Ramos (cell line): Measurements from ENCODE around the gene CUEDC1.

ENCODE experiments used
- in situ Hi-C: fragments of 300-500 bp; cut with MboI; formaldehyde crosslinking; loops from one replicate; pipeline ENCODE4 v1.14.3; 2022; ENCODE audit warnings: low sequenced_read_pairs; ENCODE audit not compliant: unreplicated experiment

The CUEDC1 gene

DNA sequence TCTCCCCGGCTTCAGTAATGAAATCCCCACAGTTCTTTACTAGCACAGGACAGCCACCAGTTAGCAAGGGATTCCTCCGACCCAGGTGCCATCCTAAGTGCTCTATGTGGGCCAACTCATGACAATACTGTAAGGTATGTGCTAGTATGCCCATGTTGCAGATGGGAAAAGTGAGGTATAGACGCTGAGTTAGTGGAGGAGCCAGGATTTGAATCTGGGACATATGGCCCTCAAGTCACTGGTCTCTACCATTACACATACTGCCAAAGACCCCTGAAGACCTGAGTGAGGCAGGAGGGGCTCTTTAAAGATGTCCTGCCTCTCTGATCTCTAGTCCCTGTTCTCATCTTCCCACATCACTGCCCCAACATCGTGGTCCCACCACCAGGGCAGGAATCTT, 69.2 kb downstream of the CUEDC1 start:
- in situ Hi-C loops, result no loop called here

DNA sequence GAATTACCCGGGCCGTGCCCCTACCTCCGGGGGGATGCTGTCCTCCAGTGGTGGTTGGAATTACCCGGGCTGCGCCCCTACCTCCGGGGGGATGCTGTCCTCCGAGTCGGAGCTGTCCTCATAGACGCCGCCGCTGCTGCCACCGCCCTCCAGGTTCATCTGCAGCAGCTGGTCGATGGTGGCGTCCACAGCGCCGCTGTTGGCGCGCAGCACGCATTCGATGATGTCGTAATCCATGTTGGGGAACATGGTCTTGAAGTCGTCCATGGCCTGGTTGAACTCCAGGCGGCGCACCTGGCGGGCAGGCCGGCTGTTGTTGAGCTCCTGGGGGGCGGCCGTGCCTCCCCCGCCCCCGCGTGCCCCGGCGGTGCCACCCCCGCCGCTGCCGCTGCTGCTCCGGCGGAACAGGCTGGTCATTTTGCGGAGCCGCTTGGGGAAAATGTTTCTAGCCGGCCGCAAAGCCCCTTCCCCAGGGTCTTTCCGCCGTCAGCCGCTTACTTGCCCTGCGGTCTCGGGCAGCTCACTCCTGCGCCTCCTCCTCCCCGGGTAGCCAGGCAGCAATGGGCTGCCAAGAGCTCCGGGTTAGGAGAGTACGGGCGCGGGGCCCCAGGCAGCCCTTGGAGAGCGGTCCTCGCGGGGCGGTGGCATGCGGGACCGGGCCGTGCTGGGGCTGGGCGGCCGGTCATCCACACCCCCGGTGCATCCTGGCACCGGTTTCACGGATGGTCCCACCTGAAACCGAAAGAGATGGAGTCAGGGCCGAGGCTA, 69.9 kb downstream of the CUEDC1 start:
- in situ Hi-C loops, result no loop called here

DNA sequence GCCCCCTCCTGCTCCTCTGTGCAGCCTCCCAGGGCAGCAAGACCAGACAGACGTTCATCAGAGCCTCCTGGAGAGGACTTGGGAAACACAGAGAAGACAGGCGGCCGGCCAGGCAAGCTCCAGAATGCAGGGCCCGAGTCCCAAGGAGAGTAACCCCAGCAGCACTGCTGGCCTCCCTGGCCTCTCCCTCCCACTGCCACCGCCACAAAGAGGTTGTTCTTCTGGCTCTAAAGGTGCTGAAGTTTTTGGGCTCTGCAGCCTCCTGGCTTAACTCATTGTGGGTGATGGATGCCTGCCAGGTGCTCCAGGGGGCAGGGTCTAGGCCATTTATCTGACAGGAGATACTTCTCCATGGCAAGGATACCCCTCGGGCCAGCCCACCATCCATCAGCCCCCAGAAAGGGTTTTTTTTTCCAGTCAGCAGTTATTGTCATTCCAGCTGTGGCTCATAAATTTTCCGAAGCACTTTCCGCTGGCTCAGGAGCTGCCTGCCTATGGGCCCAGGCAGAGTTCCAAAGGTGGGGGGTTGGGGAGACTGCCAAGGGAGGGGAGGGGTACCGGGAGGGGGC, 73.3 kb downstream of the CUEDC1 start:
- in situ Hi-C loops, result no loop called here

DNA sequence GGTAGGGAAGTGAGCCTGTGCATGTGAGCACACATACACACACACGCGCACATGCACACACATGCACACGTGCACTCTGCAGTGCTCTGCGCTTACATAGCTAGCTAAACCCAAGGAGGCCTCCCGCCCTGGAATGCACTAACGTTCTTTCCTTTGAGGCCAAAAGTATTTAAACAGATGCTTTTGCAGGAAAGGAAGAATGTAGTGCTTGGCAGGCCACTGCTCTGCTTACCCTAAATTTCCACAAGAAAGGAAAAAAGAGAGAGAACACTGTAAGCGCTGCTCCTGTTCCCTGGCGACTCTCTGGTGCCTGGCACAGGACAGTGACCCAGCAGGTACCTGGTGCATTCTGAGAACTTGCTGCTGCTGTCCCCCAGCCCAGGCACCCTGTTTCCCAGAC, 74.1 kb downstream of the CUEDC1 start:
- in situ Hi-C loops, result no loop called here

DNA sequence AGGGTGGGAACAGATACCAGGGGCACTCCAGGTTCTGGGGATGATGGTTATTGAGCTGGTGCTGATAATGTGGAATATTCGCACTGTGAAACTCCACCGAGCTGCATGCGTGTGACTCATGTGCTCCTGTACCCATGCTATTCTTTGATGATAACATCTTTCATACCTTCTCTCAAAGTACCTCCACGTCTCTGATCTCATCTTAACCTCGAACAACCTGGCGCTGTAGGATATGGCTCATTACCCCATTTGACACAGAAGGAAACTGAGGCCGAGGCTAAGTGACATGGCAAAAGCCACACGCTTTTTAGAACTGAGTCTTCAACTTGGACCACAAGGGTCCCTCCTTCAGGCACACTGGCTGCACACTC, 75.1 kb downstream of the CUEDC1 start:
- in situ Hi-C loops, result no loop called here

DNA sequence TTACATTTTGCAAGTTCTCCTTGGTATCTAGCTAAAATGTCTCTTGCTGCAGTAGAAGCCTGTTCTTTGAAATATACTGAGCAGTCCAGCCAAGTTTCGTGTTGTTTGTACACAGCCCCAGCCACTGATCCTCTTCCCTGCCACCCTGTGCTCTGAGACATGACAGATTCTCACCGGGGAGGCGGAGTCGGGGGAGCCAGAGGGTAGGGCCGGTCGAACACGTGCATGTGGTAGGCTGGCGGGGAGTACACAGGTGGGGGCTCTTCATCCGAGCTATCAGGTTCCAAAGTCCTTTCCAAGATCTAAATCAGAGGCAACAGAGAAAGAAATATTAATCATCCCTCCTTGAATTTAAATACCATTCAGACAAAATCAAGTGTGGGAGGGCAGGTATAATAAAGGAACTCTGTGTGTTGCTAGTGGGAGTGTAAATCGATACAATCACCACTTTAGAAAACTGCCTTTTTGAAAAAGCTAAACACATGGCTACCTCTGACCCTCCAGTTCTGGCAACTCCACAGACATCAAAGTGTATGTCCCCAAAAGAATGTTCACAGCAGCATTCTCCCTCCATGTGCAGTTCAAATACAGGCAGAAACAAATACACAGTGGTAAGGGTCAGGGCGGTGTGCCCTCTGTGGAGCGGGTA, 75.7 kb downstream of the CUEDC1 start:
- in situ Hi-C loops, result no loop called here

DNA sequence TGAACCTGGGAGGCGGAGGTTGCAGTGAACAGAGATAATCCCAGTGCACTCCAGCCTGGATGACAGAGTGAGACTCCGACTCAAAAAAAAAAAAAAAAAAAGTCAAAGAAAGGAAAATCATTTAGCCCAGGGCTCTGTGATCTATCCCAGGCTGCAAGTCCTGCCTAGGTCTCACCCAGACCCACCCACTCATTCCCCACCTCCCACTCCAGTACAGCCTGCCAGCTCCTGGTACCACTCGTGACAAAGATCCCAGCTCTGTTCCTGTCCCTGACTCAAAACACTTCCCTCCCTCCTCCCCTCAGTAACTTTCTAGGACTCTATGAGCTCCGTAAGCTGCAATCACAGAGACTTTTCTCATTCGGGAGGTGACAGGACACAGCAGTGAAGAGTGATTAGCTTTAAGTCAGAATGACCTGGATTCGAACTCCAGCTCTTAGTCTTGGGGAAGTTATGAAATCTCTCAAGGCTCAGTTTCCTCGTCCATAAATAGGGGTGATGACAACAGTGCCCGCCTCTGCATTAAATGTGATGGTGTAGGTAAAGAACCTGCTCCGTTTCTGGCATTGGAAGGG, 77.3 kb downstream of the CUEDC1 start:
- in situ Hi-C loops, result no loop called here

DNA sequence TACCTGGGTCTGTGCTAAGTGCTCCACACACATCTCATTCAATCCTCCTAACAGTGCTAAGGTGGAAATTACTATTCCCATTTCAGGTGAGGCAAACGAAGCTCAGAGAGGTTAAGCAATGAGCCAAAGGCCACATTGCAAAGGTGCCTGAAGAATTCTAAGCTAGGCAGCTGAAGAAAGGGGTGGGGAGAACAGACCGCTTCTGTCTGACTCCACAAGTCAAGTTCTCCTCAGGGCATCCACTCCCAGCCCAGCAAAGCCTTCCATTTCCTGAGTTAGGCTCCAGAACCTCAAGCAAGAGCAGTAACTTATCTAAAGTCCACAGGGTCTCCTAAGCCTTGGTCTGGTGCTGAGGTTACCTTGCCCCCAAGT, 78.4 kb downstream of the CUEDC1 start:
- in situ Hi-C loops, result no loop called here

DNA sequence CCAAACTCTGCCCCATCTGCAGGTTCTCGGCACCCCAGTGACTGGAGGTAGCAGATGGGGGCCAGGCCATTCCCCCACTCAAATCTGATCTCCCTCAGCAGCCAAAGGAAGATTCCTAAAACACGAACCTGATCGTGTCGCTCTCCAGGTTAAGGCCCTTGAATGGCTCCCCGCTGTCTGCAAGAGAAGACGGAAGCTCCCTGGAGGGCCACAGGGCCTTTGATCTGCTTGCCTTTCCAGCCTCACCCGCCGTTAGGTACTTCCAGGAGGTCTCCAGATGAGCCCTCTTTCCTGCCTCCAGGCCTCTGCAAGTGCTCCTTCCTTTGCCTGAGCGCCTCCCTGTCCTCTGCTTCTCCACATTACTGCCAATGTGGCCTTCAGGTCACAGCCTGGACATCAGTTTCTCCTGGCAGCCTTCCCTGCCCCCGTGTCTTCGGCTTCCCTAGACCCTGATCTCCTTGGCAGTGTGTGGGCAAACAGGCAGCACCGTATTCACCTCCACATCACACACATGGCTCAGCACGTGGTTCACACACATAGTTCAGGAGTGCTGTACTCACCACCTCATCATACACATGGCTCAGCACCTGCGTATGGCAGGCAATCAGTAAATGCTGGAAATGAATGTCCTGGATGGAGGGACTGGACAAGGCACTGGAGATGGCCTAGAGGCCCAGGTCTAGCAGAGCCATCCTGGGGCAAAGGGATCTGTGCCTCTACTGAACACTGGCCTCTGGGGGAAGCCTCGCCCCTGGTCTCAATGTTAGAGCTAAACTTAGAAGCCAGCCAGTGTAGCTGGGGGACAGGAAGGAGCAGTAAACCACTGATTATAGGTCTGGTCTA, 79.0 kb downstream of the CUEDC1 start:
- in situ Hi-C loops, result no loop called here

DNA sequence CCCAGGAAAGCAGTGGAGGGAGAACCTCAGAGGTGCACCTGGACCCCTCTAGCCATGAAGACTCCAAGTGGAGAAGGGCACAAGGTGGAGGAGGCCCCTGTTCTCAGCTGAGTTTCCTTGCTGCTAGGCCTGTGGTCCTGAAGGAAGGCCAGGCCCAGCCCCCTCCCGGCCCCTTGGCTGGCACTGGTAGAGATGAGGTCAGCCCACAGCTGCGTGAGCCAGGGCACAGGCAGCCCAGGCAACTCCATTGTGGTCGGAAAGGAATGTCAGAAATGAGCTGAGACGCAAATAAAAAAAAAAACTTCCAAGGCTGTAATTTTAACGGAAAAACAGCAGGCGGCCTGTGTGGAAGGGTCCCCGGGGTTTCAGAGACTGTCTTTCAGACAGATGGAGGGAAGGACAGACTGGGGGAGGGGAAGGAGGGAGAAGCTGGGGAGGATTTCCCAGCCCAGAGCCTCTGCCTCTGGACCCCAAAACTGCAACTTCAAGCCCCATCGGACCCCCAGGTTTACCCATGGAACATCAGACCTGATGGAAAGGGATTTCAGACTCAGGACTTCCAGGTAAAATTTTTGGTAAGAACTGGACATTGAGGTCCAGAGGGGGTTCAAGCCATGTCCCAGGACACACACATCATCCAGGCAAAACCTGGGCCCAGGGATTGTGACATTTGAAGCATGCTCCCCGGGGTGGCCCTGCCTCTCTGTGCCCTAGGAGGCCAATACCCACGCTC, 79.8 kb downstream of the CUEDC1 start:
- in situ Hi-C loops, result no loop called here

DNA sequence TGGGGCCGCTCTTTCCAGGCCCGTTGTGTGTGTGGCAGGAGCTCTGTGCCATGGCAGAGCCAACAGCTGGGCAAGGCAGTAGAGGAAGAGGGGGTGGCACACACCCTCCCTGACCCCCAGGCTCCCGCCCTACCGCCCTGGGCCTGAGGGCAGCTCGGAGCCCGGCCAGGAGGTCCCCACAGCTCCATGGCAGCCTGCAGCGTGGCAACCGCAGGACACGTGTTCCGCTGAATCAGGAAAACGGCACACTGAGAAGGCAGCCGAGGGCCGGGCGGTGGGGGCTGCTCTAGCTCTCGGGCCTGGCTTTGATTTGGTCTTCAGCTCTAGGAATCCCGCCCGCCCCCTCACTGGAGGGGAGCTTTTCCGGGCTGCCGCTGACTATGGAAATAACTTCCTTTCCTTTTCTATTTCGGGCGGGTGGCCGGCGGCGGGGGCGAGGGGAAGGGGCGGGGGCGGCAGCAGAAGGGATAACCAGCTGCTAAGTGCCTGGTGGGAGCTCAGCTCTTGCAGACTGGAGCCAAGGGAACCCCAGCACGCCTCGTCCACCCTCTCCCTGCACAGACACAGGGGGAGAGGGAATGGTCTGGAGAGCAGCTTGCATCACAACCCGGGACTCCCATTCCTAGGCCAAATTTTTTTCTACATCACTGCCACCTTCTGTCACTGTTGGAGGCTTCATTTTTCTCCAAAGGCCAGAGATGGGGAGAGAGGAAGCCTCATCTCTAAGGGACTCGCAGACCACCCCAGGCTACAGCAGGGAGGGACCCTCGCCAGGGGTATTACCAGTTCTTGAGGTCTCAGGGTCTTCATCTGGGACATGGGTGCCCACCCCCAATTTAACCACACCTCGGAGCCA, 80.5 kb downstream of the CUEDC1 start:
- in situ Hi-C loops, result no loop called here

DNA sequence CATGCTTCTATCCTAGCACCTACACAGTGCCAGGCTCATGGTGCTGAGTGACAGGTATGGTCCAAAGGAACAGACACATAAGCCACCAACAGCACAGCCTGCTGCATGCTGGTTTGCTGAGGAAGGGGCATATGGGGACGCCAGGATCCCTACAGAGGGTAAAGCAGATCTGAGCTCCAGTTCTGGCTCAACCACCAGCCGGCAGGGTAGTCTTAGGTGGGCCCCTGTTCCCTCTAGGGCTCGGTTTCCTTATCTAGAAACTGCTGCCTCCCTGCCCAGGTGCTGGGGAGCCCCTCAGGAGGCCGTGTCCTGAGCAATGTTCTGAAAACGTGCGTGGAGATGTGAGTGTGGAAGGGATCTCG, 81.2 kb downstream of the CUEDC1 start:
- in situ Hi-C loops, result no loop called here

DNA sequence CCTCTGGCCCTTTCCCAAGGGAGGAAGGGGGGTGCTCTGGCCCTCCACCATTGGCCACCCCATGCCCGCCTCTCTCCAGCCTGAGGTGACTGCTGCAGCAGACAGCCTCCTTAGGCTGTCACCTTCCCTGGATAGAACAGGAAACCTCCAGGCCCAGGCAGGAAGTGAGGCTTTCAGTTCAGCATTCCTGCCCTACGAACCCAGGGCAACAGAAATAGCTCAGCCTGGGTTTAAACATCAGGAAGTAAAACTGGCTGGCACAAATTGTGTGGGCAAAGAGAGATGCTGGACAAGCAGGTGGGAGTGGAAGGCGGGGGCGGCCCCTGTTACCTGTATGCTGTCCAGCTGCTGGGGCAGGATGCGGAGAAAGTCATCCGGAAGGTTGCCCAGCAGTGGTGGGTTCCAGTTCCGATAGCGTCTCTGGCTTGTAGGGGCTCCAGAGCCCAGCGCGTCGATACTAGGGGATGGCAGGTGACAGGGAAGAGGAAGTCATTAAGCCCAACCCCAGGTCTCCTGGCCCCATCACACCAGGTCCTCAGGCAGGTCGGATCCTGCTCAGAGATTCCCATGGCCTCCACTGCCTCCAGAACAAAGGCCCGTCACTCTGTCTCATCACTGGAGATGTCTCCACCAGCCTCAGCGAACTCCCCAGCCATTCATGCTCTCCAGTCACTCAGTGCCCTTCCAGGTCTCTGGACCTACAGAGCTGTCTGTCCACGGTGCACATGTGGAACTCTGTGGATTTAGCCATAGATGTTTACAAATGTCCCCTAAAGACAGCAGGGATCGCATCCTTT, 81.8 kb downstream of the CUEDC1 start:
- in situ Hi-C loops, result no loop called here

DNA sequence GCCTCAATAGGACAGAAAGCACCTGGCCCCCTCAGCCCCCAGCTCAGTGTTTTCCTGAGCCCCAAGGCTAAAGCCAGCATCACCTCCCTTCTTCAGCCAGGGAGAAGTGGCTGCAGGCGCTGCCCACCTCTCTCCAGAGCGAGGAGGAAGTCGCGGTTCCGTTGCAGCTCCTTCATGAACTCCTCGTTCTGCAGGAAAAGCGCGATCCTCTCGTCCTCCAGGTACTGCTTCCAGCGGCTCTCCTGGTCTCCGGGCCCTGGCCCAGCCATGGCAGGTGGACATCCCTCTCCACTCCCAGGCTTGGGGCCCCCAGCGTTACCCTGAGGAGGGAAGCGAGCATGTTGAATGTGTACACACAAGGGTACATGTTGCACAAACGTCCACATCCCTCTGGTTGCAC, 82.7 kb downstream of the CUEDC1 start:
- in situ Hi-C loops, result no loop called here

DNA sequence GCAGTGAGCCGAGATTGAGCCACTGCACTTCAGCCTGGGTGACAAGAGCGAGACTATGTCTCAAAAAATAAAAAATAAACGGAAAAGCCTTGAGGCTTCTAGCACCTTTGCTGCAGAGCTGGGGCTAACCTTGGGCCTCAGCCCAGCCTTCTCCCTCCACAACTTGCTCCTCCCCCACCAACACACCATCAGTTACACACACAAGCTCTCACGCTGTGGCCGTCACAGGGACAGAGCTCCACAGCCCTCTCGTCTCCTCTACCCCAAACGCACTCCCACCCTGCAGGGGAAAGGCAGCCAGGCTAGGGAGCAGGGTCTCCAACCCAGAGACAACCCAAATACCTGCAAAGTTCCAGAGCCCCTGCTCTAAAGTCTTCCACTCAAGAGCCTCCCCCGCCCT, 83.3 kb downstream of the CUEDC1 start:
- in situ Hi-C loops, result no loop called here

DNA sequence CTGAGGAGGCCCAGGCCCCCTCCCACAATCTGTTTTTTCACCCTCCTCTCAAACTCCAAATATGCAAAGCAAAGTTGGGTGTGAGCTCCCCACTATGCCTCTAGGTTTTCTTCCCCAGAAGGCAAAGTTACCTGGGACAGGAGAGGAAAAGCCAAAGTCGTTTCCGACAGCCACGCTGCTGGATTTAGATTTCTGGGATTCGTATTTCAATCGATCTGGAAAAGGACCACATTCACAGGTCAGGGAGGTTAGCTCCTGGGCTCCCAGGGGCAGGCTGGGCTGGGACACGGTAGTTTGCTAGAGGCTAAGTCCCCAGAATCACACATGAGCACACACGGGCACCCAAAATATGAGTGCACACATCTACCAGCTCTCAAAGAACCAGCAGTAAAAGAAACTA, 84.1 kb downstream of the CUEDC1 start:
- in situ Hi-C loops, result no loop called here

DNA sequence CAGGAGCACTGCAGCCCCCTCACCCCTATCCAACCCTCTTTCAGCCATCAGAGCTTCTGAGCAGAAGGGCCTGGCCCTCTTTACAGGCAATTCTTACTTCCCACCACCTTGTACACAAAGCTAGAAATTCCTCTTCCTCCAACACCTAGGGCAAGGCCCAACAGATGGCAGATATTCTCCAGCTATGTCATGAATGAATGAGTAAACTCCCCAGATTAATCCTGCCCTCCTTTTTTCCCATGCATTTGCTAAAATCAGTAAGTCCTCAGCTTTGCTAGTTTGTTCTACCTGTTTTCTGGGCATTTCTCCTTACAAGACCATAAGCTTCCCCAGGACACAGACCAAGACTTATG, 85.0 kb downstream of the CUEDC1 start:
- in situ Hi-C loops, result no loop called here

DNA sequence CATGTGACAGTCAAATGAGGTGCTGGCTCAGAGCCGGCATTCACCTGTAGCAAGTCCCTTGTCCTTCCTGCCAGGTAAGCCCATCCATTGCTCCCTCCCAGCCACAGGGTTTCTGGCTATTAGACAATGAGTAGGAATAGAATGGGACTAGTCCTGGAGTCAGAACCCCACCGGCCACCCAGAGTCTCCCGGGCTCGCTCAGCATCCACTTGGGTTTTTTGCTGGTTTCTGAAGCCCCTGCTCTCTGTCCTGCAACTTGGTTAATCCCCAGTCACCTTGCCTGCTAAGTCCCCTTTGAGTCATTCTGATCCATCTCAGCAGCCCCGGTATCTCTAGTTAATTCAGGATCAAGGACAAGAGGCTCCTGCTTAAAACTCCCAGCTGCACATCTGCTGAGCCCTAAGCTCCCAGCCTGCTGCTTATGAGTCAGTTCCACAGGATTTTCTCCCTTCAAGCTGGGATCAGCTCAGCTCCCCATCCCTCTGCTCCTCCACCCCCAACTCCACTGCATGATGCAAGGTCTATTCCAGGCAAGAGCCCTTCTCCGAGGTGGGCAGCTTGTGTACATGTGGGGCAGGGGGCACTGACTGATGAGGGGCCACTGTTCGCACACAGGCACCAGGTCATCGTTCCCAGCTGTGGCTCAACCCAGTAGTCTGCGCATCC, 85.5 kb downstream of the CUEDC1 start:
- in situ Hi-C loops, result no loop called here
